Stimulated activated CD4-positive, alpha-beta T cell treated with anti-CD3 and anti-CD28 coated beads, TNF-alpha, amount 100 ng/mL, for 1 hour (primary cell): ENCODE data around the gene SLC9A5.

Experiments used
- DNase-seq, 3 donors: peaks; one replicate each; pipeline ENCODE4 v3.0.0-alpha.2; 2020; ENCODE audit warnings: low read depth in 3 of 3, low spot score in 1 of 3

SLC9A5 gene

GRCh38 chr16:67238278-67238575 lies 10.6 kb upstream of the SLC9A5 start:
- no peak for DNase-seq

- no peak for DNase-seq
Observed at GRCh38 chr16:67238806-67239470, 9.8 kb upstream of the SLC9A5 start.

- DNase-seq: no peak
Observed at GRCh38 chr16:67240506-67240905, 8.3 kb upstream of the SLC9A5 start.

- no peak for DNase-seq
Observed at GRCh38 chr16:67241008-67241900, 7.5 kb upstream of the SLC9A5 start.

GRCh38 chr16:67242138-67242730 lies 6.5 kb upstream of the SLC9A5 start:
- no peak for DNase-seq

- no peak for DNase-seq
Observed at GRCh38 chr16:67243481-67243880, 5.3 kb upstream of the SLC9A5 start.

GRCh38 chr16:67244387-67245185 lies 4.2 kb upstream of the SLC9A5 start:
- DNase-seq: peak; percentile 49 to 70 (median 61)

GRCh38 chr16:67245186-67245585 lies 3.6 kb upstream of the SLC9A5 start:
- no peak for DNase-seq

GRCh38 chr16:67245674-67246080 lies 3.1 kb upstream of the SLC9A5 start:
- no peak for DNase-seq

- DNase-seq: no peak
Observed at GRCh38 chr16:67246081-67246755, 2.6 kb upstream of the SLC9A5 start.

- no peak for DNase-seq
Observed at GRCh38 chr16:67246756-67247191, 2.0 kb upstream of the SLC9A5 start.

GRCh38 chr16:67247192-67248072 lies 1.3 kb upstream of the SLC9A5 start, which contains the start of gene FHOD1:
TSS of gene FHOD1 (minus strand) at chr16:67247481. CDS start at chr16:67247410, 71 bp downstream.
- DNase-seq: peak; percentile 86 to 96 (median 93)

- no peak for DNase-seq
Observed at GRCh38 chr16:67248073-67248400, 742 bp upstream of the SLC9A5 start.

- DNase-seq: no peak
Observed at GRCh38 chr16:67249178-67250044, 632 bp downstream of the SLC9A5 start.

- no peak for DNase-seq
Observed at GRCh38 chr16:67250045-67250327, 1.2 kb downstream of the SLC9A5 start.

- DNase-seq: no peak
Observed at GRCh38 chr16:67252609-67253497, 4.1 kb downstream of the SLC9A5 start.

- no peak for DNase-seq
Observed at GRCh38 chr16:67254801-67255552, 6.2 kb downstream of the SLC9A5 start.
